K562 (cell line): ENCODE results near the gene FLT1. TPM values are rescaled to one million over a fixed set of nuclear protein-coding genes. Genes with fewer than 3 reads are reported as not detected.
A peak's percentile ranks its signal among the peaks of the same experiment; 100 is the strongest.

Experiments
- C11orf30 ChIP-seq: fragments of 450-650 bp; IDR thresholded peaks from 2 replicates; pipeline ENCODE4 v1.6.1; 2016; ENCODE audit warnings: low read depth, mild to moderate bottlenecking
- CBX2 ChIP-seq: fragments of 200-600 bp; sonication (generic); IDR thresholded peaks from one replicate; pipeline ENCODE4 v1.6.1; 2012; ENCODE audit warnings: mild to moderate bottlenecking, low read length, inconsistent platforms; ENCODE audit not compliant: insufficient read depth, poor library complexity, severe bottlenecking
- ETV1 ChIP-seq: fragments of 450-650 bp; conservative IDR thresholded peaks from 2 replicates; pipeline ENCODE4 v1.6.1; 2016; ENCODE audit warnings: missing genetic modification characterization, control low read depth, low read depth, missing compliant biosample characterization
- polyA plus RNA-seq, 8 experiments: library from polyadenylated mRNA; depleted of rRNA in 4 of 8; stranded (reverse) in 5 of 8; unstranded in 3 of 8; fragments of >200 nt; fragmentation: Nextera tagmentation in 2 of 8; fragmentation: Illumina TruSeq in 1 of 8; extraction: Ambion mirVana in 2 of 8; extraction: Trizol in 1 of 8; gene quantifications; 2 replicates each; pipeline versions ENCODE4 v1.2.1 to v1.2.3, GENCODE V29; 2011 to 2014; ENCODE audit warnings: inconsistent platforms in 1 of 8, missing spikeins in 1 of 8
- total RNA-seq, 7 experiments: library from RNA; depleted of rRNA in 6 of 7; stranded (reverse); fragments of >200 nt in 6 of 7; fragmentation: Illumina TruSeq in 2 of 7; extraction: Trizol in 2 of 7; gene quantifications; 2 replicates each; pipeline versions ENCODE4 v1.2.1 to v1.2.3, GENCODE V29; 2011 to 2021; ENCODE audit warnings: low replicate concordance in 1 of 7
- TF ChIP-seq, protein P1 (sequence below): fragments of 200-600 bp; sonication (generic); IDR thresholded peaks from one replicate; pipeline ENCODE4 v1.6.1; 2012; ENCODE audit warnings: mild to moderate bottlenecking, low read depth, low read length, inconsistent platforms

FLT1 gene
- total and polyA plus RNA-seq, 9 of the 15 experiments (the other 6 are each of a cell fraction or from before 2014, with no cell fraction given) = 0.01 to 2.0 (median 0.22) TPM

DNA sequence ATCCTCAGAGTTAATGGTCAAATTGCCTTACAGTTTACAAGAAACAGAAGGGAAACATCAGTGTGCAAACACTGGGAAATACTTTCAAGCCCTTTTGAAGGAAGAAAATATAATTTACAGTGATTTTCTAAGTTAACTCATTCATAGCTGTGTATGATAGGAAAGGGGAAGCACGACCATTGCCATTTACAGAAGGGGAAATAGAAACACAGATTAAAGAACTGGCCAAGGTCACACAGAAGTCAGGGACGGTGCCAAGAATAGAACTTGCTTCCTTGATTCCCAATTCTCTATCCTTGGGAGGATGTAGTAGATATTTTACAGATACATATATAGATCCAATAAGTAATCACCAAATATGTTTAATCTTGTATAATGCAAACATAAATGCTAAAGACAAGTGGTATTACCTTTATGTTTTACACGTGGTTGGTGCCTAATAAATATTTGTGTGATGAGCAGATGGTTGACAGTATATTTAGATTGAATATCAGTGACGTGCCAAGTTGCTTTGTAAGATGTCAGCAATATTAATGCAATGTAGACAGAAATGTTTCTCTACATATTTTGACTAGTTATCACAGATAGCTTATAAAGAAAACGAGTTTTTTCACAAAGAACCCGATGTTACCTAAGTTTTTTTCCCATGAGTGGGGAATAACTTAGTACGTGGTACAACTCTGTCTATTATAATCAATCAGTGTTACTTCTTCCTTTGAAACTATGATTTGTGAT lies 73.1 kb downstream of the FLT1 start (continued):
- TF ChIP-seq, protein P1, sequence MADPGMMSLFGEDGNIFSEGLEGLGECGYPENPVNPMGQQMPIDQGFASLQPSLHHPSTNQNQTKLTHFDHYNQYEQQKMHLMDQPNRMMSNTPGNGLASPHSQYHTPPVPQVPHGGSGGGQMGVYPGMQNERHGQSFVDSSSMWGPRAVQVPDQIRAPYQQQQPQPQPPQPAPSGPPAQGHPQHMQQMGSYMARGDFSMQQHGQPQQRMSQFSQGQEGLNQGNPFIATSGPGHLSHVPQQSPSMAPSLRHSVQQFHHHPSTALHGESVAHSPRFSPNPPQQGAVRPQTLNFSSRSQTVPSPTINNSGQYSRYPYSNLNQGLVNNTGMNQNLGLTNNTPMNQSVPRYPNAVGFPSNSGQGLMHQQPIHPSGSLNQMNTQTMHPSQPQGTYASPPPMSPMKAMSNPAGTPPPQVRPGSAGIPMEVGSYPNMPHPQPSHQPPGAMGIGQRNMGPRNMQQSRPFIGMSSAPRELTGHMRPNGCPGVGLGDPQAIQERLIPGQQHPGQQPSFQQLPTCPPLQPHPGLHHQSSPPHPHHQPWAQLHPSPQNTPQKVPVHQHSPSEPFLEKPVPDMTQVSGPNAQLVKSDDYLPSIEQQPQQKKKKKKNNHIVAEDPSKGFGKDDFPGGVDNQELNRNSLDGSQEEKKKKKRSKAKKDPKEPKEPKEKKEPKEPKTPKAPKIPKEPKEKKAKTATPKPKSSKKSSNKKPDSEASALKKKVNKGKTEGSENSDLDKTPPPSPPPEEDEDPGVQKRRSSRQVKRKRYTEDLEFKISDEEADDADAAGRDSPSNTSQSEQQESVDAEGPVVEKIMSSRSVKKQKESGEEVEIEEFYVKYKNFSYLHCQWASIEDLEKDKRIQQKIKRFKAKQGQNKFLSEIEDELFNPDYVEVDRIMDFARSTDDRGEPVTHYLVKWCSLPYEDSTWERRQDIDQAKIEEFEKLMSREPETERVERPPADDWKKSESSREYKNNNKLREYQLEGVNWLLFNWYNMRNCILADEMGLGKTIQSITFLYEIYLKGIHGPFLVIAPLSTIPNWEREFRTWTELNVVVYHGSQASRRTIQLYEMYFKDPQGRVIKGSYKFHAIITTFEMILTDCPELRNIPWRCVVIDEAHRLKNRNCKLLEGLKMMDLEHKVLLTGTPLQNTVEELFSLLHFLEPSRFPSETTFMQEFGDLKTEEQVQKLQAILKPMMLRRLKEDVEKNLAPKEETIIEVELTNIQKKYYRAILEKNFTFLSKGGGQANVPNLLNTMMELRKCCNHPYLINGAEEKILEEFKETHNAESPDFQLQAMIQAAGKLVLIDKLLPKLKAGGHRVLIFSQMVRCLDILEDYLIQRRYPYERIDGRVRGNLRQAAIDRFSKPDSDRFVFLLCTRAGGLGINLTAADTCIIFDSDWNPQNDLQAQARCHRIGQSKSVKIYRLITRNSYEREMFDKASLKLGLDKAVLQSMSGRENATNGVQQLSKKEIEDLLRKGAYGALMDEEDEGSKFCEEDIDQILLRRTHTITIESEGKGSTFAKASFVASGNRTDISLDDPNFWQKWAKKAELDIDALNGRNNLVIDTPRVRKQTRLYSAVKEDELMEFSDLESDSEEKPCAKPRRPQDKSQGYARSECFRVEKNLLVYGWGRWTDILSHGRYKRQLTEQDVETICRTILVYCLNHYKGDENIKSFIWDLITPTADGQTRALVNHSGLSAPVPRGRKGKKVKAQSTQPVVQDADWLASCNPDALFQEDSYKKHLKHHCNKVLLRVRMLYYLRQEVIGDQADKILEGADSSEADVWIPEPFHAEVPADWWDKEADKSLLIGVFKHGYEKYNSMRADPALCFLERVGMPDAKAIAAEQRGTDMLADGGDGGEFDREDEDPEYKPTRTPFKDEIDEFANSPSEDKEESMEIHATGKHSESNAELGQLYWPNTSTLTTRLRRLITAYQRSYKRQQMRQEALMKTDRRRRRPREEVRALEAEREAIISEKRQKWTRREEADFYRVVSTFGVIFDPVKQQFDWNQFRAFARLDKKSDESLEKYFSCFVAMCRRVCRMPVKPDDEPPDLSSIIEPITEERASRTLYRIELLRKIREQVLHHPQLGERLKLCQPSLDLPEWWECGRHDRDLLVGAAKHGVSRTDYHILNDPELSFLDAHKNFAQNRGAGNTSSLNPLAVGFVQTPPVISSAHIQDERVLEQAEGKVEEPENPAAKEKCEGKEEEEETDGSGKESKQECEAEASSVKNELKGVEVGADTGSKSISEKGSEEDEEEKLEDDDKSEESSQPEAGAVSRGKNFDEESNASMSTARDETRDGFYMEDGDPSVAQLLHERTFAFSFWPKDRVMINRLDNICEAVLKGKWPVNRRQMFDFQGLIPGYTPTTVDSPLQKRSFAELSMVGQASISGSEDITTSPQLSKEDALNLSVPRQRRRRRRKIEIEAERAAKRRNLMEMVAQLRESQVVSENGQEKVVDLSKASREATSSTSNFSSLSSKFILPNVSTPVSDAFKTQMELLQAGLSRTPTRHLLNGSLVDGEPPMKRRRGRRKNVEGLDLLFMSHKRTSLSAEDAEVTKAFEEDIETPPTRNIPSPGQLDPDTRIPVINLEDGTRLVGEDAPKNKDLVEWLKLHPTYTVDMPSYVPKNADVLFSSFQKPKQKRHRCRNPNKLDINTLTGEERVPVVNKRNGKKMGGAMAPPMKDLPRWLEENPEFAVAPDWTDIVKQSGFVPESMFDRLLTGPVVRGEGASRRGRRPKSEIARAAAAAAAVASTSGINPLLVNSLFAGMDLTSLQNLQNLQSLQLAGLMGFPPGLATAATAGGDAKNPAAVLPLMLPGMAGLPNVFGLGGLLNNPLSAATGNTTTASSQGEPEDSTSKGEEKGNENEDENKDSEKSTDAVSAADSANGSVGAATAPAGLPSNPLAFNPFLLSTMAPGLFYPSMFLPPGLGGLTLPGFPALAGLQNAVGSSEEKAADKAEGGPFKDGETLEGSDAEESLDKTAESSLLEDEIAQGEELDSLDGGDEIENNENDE = no peak
- TF ChIP-seq ETV1 (tag) (no peak), CBX2 (no peak), C11orf30 (peak; percentile 22; the same call in 1 of the 2 replicates)
